SH-SY5Y (cell line): Measurements from ENCODE around the gene MVK.

Experiments
- GATA2 ChIP-seq: IDR thresholded peaks from 2 replicates; pipeline ENCODE4 v1.6.1; 2011; ENCODE audit warnings: mild to moderate bottlenecking, low read depth, low read length
- GATA3 ChIP-seq: IDR thresholded peaks from 2 replicates; pipeline ENCODE4 v1.6.1; 2011; ENCODE audit warnings: low read depth, mild to moderate bottlenecking, low read length, moderate library complexity

GRCh38 chr12:109559601-109560000, 14.0 kb upstream of the MVK start:
- TF ChIP-seq GATA2 = no peak
- TF ChIP-seq GATA3 = no peak
